Measurements from ENCODE around the gene SH3GL1.

The SH3GL1 gene

GRCh38 chr19:4327252-4327876 lies 73.0 kb downstream of the SH3GL1 start:
- no peak for DNase-seq
- Histone ChIP-seq H3K4me3 (ENCODE audit: low read depth, low read length) (no peak overlapping the region), H3K27ac (no peak overlapping the region), H3K9me3 (ENCODE audit: severe bottlenecking) (no peaks in the 10 kb centered on the region), H3K36me3 (no peaks in the 10 kb centered on the region), H3K27me3 (ENCODE audit: insufficient read depth, low read depth, severe bottlenecking) (no peaks in the 10 kb centered on the region)
- no peak for TF ChIP-seq CTCF (IDR thresholded peaks at IDR 0.05; ENCODE audit: low read depth, low read length)

GRCh38 chr19:4326837-4327251 lies 73.5 kb downstream of the SH3GL1 start:
- no peaks in the 10 kb centered on the region for H3K27me3 ChIP-seq (ENCODE audit: insufficient read depth, low read depth, severe bottlenecking)
- H3K27ac ChIP-seq = no peak overlapping the region
- H3K9me3 ChIP-seq (ENCODE audit: severe bottlenecking) = no peaks in the 10 kb centered on the region
- H3K36me3 ChIP-seq = no peaks in the 10 kb centered on the region
- no peak for DNase-seq
- H3K4me3 ChIP-seq (ENCODE audit: low read depth, low read length) = no peak overlapping the region
- no peak for TF ChIP-seq CTCF (IDR thresholded peaks at IDR 0.05; ENCODE audit: low read depth, low read length)

DNA sequence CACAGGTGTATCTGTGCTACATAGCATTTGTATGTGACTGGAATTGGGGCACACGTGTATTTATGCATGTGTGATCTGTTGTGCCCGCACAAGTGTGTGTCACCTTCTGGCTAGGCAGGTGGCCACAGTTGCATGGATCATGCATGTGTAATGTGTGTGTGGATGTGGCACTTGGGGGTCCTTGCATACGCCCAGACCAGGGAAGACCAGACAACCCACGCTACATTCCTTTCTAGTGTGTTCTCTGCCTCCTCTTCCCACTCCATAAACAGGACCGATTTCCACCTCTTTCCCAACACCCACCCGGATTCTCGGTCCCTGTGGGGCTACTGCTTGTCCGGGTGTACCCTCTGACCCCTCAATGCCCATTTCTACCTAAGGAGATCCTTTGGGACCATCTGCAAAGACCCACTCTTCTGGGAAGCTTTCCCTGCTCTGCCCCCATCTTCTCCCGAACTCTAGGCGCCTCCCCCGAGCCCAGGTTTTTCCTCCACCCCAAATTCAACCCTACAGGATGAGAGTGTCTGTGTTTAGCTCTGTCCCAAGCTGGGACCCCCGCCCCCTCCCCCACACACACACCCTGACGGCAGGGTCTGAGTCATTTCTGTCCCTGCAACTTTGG lies 74.0 kb downstream of the SH3GL1 start:
- no peak for TF ChIP-seq CTCF (IDR thresholded peaks at IDR 0.05; ENCODE audit: low read depth, low read length)
- H3K27ac ChIP-seq = no peak overlapping the region
- no peaks in the 10 kb centered on the region for H3K9me3 ChIP-seq (ENCODE audit: severe bottlenecking)
- H3K27me3 ChIP-seq (ENCODE audit: insufficient read depth, low read depth, severe bottlenecking) = no peaks in the 10 kb centered on the region
- no peaks in the 10 kb centered on the region for H3K36me3 ChIP-seq
- no peak for DNase-seq
- H3K4me3 ChIP-seq (ENCODE audit: low read depth, low read length) = no peak overlapping the region

GRCh38 chr19:4324228-4324627 lies 76.1 kb downstream of the SH3GL1 start:
- TF ChIP-seq CTCF (IDR thresholded peaks at IDR 0.05; ENCODE audit: low read depth, low read length) = no peak
- no peak overlapping the region for H3K4me3 ChIP-seq (ENCODE audit: low read depth, low read length)
- H3K9me3 ChIP-seq (ENCODE audit: severe bottlenecking) = peaks cover 8% of the 10 kb centered on the region
- H3K27ac ChIP-seq = no peak overlapping the region
- H3K36me3 ChIP-seq = no peaks in the 10 kb centered on the region
- no peaks in the 10 kb centered on the region for H3K27me3 ChIP-seq (ENCODE audit: insufficient read depth, low read depth, severe bottlenecking)
- no peak for DNase-seq

- no peak overlapping the region for H3K4me3 ChIP-seq (ENCODE audit: low read depth, low read length)
- H3K27ac ChIP-seq = no peak overlapping the region
- no peaks in the 10 kb centered on the region for H3K36me3 ChIP-seq
- peaks cover 8% of the 10 kb centered on the region for H3K9me3 ChIP-seq (ENCODE audit: severe bottlenecking)
- DNase-seq = no peak
- no peak for TF ChIP-seq CTCF (IDR thresholded peaks at IDR 0.05; ENCODE audit: low read depth, low read length)
- no peaks in the 10 kb centered on the region for H3K27me3 ChIP-seq (ENCODE audit: insufficient read depth, low read depth, severe bottlenecking)
These were observed 76.7 kb downstream of the SH3GL1 start for GRCh38 chr19:4323692-4324091.
